ENCODE data around the gene PLEKHM3. TPM values are rescaled to one million over a fixed set of nuclear protein-coding genes. Genes with fewer than 3 reads are reported as not detected.

PLEKHM3 gene
- total and polyA plus RNA-seq, 2 of the 13 experiments (the other 11 are each of a cell fraction or from before 2014, with no cell fraction given): 4.5 to 4.7 TPM

- TF ChIP-seq ZNF142 (CRISPR knock-in tag; IDR thresholded peaks at IDR 0.05) (0 out of 2 replicates have a peak, but pooled peaks have one; percentile 60), ZNF350 (CRISPR knock-in tag; IDR thresholded peaks at IDR 0.05; ENCODE audit: borderline replicate concordance, low read depth) (0 out of 2 replicates have a peak, but pooled peaks have one; percentile 10), ATF6 (CRISPR knock-in tag; conservative IDR thresholded peaks at IDR 0.05) (0 out of 2 replicates have a peak, but pooled peaks have one; percentile 53), SRF (IDR thresholded peaks at IDR 0.05; ENCODE audit: low read depth, low read length) (no peak), ZFP90 (CRISPR knock-in tag; IDR thresholded peaks at IDR 0.05; ENCODE audit: borderline replicate concordance) (0 out of 2 replicates have a peak, but pooled peaks have one; percentile 13), SMC3 (IDR thresholded peaks at IDR 0.05; ENCODE audit: low read length) (peak; percentile 53; the same call in 1 of the 2 replicates), ZNF343 (CRISPR knock-in tag; IDR thresholded peaks at IDR 0.05) (peak; percentile 57; the same call in 1 of the 2 replicates), CHD4 (IDR thresholded peaks at IDR 0.05; ENCODE audit: borderline replicate concordance, low read length) (peak; percentile 64), REL (CRISPR knock-in tag; conservative IDR thresholded peaks at IDR 0.05) (no peak), NCOA2 (CRISPR knock-in tag; IDR thresholded peaks at IDR 0.05) (peak; percentile 86), DR1 (CRISPR knock-in tag; IDR thresholded peaks at IDR 0.05) (peak; percentile 35; the same call in 1 of the 2 replicates)
- TF ChIP-seq, protein P1, sequence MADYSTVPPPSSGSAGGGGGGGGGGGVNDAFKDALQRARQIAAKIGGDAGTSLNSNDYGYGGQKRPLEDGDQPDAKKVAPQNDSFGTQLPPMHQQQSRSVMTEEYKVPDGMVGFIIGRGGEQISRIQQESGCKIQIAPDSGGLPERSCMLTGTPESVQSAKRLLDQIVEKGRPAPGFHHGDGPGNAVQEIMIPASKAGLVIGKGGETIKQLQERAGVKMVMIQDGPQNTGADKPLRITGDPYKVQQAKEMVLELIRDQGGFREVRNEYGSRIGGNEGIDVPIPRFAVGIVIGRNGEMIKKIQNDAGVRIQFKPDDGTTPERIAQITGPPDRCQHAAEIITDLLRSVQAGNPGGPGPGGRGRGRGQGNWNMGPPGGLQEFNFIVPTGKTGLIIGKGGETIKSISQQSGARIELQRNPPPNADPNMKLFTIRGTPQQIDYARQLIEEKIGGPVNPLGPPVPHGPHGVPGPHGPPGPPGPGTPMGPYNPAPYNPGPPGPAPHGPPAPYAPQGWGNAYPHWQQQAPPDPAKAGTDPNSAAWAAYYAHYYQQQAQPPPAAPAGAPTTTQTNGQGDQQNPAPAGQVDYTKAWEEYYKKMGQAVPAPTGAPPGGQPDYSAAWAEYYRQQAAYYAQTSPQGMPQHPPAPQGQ (CRISPR knock-in tag; IDR thresholded peaks at IDR 0.05; ENCODE audit: borderline replicate concordance): no peak; the same call in 1 of the 2 replicates
- TF ChIP-seq, protein P2, sequence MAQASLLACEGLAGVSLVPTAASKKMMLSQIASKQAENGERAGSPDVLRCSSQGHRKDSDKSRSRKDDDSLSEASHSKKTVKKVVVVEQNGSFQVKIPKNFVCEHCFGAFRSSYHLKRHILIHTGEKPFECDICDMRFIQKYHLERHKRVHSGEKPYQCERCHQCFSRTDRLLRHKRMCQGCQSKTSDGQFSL (CRISPR knock-in tag; IDR thresholded peaks at IDR 0.05): peak; percentile 98
- TF ChIP-seq, protein P3, sequence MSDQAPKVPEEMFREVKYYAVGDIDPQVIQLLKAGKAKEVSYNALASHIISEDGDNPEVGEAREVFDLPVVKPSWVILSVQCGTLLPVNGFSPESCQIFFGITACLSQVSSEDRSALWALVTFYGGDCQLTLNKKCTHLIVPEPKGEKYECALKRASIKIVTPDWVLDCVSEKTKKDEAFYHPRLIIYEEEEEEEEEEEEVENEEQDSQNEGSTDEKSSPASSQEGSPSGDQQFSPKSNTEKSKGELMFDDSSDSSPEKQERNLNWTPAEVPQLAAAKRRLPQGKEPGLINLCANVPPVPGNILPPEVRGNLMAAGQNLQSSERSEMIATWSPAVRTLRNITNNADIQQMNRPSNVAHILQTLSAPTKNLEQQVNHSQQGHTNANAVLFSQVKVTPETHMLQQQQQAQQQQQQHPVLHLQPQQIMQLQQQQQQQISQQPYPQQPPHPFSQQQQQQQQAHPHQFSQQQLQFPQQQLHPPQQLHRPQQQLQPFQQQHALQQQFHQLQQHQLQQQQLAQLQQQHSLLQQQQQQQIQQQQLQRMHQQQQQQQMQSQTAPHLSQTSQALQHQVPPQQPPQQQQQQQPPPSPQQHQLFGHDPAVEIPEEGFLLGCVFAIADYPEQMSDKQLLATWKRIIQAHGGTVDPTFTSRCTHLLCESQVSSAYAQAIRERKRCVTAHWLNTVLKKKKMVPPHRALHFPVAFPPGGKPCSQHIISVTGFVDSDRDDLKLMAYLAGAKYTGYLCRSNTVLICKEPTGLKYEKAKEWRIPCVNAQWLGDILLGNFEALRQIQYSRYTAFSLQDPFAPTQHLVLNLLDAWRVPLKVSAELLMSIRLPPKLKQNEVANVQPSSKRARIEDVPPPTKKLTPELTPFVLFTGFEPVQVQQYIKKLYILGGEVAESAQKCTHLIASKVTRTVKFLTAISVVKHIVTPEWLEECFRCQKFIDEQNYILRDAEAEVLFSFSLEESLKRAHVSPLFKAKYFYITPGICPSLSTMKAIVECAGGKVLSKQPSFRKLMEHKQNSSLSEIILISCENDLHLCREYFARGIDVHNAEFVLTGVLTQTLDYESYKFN (CRISPR knock-in tag; conservative IDR thresholded peaks at IDR 0.05): peak; percentile 94
These were observed 196.8 kb downstream of the PLEKHM3 start (continued) for GRCh38 chr2:207828361-207829057.

All from HepG2 (cell line).